H54 (cell line): ENCODE data around the gene ENTPD5.
A peak's percentile ranks its signal among the peaks of the same experiment; 100 is the strongest.
"Not testable (repeated sequence)": the region's sequence is repeated elsewhere in the genome, so short reads cannot be mapped to it uniquely, and the experiment has no call there.

Experiments used
- DNase-seq: peaks from one replicate; pipeline ENCODE4 v3.0.0; 2011; ENCODE audit warnings: low spot score, mixed read lengths; ENCODE audit not compliant: insufficient read length
- FAIRE-seq: peaks from 3 replicates; lab custom pipeline; 2011; peaks lifted over from hg19 to GRCh38; lab: Jason Lieb, UNC
- POLR2A ChIP-seq: IDR thresholded peaks from 2 replicates; pipeline ENCODE4 v1.6.1; 2011; ENCODE audit warnings: low read depth, mild to moderate bottlenecking, low read length

Gene ENTPD5

DNA sequence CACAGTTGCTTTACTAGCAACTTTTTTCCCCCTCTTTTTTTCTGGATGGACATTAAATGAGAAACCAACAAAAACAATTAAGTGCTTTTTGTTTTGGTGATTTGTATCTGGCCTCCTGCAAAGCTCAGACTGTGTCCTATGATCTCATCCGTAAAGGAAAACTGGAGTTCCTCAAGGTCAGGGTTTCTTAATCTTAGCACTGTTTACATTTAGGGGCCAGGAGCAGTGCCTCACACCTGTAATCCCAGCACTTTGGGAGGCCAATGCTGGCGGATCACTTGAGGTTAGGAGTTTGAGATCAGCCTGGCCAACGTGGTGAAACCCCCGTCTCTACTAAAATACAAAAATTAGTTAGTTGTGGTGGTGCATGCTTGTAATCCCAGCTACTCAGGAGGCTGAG, 28.0 kb downstream of the ENTPD5 start:
- DNase-seq = no peak
- no peak for TF ChIP-seq POLR2A
- no peak for FAIRE-seq

DNA sequence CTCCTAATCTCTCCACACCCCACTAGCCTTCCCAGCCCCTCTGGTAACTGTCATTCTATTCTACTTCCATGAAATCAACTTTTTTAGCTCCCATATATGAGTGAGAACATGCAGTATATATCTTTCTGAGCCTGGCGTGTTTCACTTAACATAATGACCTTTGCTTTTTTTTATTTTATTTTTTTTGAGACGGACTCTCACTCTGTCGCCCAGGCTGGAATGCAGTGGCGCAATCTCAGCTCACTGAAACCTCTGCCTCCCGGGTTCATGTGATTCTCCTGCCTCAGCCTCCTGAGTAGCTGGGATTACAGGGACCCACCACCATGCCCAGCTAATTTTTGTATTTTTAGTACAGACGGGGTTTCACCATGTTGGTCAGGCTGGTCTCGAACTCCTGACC, 30.4 kb downstream of the ENTPD5 start:
- not testable (repeated sequence) for FAIRE-seq

DNA sequence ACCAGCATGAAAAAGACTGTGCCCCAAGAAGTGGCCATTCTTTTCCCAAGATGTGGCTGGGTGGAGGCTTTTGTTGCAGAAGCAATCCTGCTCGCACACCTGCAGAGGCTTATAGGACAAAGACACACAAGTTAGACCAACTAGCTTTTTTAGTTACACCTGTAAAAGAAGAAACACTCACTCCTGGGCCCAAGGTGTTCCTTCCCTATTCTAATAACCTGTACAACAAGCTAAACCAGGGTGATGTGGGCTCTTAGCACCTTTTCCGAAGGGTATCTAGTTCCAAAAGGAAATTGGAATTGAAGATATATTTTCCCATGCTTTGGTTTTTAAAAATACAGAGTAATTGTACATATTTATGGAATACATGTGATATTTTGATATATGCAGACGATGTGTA, 31.0 kb downstream of the ENTPD5 start:
- FAIRE-seq (no peak), DNase-seq (no peak)
- no peak for TF ChIP-seq POLR2A

More for the DNA sequence above, 30.4 kb downstream of the ENTPD5 start:
- DNase-seq = not testable (repeated sequence)

DNA sequence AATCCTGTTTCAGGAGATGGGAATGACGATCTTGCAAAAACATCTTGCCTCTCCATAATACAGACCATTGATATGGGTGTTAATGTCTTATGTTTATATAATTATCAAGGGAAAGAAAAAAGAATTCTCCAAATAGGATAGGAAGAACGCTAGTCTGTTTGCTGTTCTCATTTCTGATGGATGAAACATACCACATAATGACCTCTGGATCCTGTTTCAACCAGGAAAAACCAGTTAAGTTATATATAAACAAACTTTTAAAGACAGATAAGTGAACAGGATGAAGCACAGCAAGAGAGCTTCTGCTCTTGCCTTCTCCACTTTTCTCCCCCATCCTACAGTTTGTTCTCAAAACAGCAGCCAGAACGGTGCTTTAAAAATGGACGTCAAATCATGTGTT, 41.2 kb downstream of the ENTPD5 start:
- DNase-seq (no peak), FAIRE-seq (no peak)
- TF ChIP-seq POLR2A = no peak

DNA sequence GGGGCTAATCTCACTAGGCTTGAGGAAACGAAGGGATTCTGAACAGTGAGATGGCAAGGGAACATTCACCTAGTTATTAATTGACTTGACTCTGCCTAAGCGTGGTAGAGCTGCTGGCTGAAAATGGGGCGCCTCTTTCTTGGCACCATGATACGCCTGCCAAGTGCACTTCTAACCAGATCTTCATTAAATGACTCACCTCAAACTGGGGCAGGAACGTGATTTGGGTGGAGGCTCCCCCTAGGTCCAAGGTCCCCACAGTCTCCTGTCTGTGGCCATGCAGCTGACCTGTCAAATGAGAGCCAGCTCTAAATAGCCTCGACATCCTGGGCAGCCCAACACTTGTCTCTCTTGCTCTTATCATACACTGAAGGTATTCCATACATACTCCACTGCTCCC, 43.0 kb downstream of the ENTPD5 start:
- DNase-seq (no peak), FAIRE-seq (no peak)
- TF ChIP-seq POLR2A = no peak

DNA sequence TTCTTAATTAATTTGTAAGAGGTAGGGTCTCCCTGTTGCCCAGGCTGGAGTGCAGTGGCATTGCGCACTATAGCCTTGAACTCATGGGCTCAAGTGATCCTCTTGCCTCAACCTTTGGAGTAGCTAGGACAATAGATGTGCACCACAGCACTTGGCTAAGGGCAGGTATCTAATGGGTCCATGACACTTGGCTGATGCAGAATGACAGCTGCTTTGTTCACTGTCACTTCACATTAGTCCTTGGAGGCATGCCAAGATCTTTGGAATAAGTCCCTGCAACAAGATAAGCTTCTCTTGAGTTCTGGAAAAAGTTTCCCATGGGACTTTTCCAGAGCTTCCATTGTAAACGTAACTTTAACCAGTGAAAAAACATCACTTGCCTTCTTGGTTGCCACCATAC, 45.6 kb downstream of the ENTPD5 start:
- no peak for DNase-seq
- no peak for FAIRE-seq
- TF ChIP-seq POLR2A = no peak

DNA sequence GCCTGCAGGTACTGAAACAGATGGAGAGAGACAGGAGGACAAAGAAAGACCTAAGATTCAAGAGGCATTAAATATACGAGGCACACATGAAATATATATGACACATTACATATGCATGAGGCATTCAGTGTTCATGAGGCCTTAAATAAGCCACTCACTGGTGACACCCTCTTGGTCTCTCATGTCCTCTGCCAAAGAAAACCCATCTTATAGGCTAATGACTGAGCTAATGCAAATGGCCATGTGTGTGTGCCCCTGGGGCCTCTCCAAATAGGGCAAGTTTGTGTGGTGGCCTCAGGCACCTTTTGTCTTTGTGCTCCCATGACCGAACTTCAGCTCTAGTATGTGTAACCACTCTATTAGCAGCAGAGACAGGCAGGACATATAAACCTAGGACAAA, 50.2 kb downstream of the ENTPD5 start:
- no peak for TF ChIP-seq POLR2A
- FAIRE-seq = no peak
- DNase-seq = no peak

DNA sequence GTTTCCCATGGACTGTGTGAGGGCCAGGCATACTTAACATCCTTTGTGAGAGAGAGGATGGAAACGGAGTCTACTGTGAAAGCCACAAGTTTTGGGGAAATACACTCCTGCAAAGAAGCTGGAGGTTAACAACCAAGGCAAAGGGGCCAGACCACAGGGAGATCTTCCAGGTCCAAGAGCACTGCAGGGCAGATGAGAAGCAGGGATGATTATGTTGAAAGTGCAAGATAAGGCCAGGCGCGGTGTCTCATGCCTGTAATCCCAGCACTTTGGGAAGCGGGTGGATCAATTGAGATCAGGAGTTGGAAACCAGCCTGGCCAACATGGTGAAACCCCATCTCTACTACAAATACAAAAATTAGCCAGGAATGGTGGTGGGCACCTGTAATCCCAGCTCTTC, 53.9 kb downstream of the ENTPD5 start:
- DNase-seq (no peak), FAIRE-seq (no peak)
- TF ChIP-seq POLR2A = no peak

DNA sequence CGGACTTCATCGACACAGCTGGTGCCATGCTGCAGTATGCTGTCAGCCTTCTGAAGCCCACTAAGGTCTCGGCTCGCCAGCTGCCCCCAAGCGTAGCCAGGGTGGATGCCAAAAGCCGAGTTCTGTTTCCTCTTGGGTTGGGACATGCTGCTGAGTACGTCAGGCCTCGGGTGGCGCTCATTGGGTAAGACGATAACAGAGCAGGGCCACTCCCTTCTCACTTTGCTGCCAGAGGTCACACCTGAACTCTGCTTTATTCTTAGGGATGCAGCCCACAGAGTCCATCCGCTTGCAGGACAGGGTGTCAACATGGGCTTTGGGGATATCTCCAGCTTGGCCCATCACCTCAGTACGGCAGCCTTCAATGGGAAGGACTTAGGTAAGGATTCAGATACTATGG, 57.9 kb downstream of the ENTPD5 start:
- DNase-seq (no peak), FAIRE-seq (no peak)
- TF ChIP-seq POLR2A = no peak

DNA sequence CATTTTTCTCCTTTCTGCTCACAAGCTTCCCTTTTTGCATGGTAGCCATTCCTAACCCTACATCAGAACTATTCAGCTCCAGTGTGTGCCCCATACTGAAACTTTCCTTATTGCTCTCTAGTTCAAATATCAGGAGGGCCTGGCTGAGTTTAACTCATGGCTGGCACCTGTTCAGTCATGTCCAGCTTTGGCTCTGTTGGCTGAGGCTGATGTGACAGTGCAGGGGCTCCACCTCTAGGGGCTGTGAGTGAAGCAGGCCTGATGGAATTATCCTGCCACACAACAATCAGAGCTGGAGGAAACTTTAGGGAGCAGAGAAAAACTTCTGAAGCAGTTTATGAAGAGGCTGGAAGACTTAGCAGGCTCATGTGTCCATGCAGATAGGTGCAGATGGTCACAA, 60.5 kb downstream of the ENTPD5 start:
- no peak for DNase-seq
- FAIRE-seq = no peak
- TF ChIP-seq POLR2A = no peak

DNA sequence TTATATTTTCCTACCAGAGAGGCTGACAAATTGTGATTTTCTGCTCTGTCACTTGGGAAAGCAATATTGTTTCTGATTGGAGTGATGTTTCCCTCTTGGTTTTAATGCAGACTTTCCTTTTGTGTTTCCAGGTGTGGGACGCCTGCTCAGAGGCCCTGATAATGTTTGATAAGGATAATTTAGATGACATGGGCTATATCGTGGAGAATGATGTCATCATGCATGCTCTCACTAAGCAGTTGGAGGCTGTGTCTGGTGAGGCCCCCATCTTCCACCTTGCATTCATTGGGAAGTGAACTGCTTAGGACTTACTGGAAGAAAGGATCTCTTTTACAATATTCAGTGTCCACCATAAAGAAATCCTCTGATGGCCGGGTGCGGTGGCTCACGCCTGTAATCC, 63.4 kb downstream of the ENTPD5 start:
- no peak for TF ChIP-seq POLR2A
- FAIRE-seq (no peak), DNase-seq (no peak)

DNA sequence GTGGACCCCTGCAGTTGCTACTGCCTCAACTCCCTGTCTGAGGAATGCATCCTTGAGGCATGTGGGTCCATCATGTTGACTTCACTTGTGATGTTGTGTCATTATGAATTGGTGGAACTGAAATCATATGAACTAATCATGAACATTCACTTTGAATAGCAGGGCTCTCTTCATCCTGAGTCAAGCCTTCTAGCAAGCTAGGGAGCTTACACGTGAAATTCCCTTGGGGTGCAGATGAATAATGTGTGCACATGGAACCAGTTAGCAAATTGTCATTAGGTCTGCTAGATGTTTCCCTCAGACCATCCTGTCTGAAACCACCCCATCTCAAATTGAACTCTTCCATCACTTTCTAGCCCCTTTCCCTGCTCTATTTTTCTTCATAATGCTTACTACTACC, 65.4 kb downstream of the ENTPD5 start:
- no peak for TF ChIP-seq POLR2A
- FAIRE-seq = no peak
- no peak for DNase-seq

DNA sequence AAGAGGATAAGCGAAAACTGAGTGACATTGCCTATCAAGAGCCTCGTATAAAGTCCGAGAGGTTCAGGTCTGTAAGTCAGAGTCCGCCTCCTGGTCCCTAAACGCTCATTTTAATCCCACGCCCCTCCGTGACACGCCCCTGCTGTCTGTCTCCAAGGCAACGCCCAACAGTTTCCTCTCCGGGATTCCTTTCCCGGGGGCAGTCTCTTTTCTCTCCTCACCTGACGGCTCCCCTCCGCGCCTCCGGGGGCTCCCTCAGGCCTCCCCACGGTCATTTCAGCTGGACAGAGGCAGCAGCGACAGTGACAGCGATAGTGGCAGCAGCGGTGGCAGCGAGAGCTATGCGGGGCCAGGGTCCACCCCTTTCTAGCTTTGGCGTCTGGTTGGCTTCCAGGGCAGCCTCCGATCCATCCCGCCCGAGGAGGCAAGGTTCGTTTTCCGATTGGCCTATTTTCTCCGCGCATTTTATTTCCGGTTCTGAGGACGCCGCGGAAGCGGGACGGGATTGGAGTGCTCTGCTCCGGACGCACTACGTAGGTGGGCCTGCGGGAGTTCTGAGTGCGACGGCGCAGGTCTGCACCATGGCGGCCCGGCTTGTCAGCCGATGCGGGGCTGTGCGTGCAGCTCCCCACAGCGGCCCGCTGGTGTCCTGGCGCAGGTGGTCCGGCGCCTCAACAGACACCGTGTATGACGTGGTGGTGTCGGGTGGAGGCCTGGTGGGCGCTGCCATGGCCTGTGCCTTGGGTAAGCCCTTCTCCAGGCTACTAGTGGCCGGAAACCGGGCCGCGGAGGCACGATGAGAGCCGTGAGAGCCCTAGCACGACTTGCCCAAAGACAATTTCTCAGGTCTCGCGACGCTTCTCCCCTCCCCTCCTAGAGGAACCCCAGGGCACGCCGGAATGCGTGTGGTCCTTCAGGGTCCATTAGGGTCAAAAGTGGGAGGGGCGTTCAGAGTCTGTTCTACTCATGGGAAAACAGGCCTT, 69.0 kb downstream of the ENTPD5 start, which contains the start of the genes COQ6 and FAM161B:
Gene COQ6, plus strand, starts transcription at position 551 of the 983 bp plus-strand sequence. Its CDS starts 31 bp downstream, at position 582.
Gene FAM161B, minus strand, starts transcription at position 343 of the 983 bp plus-strand sequence. Its CDS starts 68 bp downstream, at position 275.
- FAIRE-seq (peak; percentile 81), DNase-seq (peak; percentile 78)
- peak; percentile 66 for TF ChIP-seq POLR2A

DNA sequence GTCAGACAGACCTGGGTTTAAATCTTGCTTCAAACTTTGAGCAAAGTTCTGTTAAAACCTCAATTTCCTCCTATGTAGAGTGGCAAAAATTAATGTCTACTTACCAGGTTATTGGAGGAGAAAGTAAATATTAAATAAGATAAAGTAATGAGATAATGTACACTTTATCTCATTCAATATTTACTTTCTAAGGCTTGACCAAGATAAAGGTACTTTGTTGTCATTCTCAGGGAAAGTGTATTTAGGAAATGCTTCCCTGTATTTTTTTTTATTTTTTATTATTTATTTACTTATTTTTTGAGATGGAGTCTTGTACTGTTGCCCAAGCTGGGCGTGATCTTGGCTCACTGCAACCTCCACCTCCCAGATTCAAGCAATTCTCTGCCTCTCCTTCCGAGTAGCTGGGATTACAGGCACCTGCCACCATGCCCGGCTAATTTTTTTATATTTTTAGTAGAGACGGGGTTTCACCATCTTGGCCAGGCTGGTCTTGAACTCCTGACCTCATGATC, 73.9 kb downstream of the ENTPD5 start:
- FAIRE-seq (no peak), DNase-seq (no peak)
- no peak for TF ChIP-seq POLR2A
